Right lobe of liver (tissue), 4 donors: ENCODE results near the gene CDHR3.

ENCODE experiments used
- CTCF ChIP-seq, 4 donors: fragments of 200-600 bp in 3 of 4; fragments of 450-650 bp in 1 of 4; IDR thresholded peaks; one replicate each; pipeline versions ENCODE4 v1.5.1 to v1.8.0; 2016 to 2022; ENCODE audit warnings: antibody characterized with exemption in 4 of 4, mild to moderate bottlenecking in 2 of 4
- POLR2A ChIP-seq: fragments of 450-650 bp; IDR thresholded peaks from one replicate; pipeline ENCODE4 v1.6.1; 2017; ENCODE audit warnings: antibody characterized with exemption, mild to moderate bottlenecking
- donor health status: DM: no; HTN: no; CAD: no.
- donor health status: DM: no; HTN: no; CAD: no.
- donor health status: DM: no; HTN: yes; CAD: no.

- TF ChIP-seq CTCF (IDR thresholded peaks at IDR 0.05) = no peak
- TF ChIP-seq POLR2A = no peak
Measured at GRCh38 chr7:106052681-106053080, 89.6 kb downstream of the CDHR3 start.
